ENCODE measurements around the gene G0S2. TPM values are rescaled to one million over a fixed set of nuclear protein-coding genes. Genes with fewer than 3 reads are reported as not detected.

The G0S2 gene
- total and polyA plus RNA-seq, 9 of the 15 experiments (the other 6 are each of a cell fraction or from before 2014, with no cell fraction given), result 0.18 to 65.6 (median 11.4) TPM

- TF ChIP-seq FOSL1 (tag; conservative IDR thresholded peaks at IDR 0.05) (peak; percentile 43; the same call in 1 of the 2 replicates), ELF2 (CRISPR knock-in tag; IDR thresholded peaks at IDR 0.05) (no peak), ZNF79 (CRISPR knock-in tag; IDR thresholded peaks at IDR 0.05; ENCODE audit: low read depth) (no peak), HCFC1 (IDR thresholded peaks at IDR 0.05; ENCODE audit: low read depth, low read length) (no peak), ZHX1 (conservative IDR thresholded peaks at IDR 0.05; ENCODE audit: low read length) (peak; percentile 70; the same call in 1 of the 2 replicates), NR2C2 (CRISPR knock-in tag; IDR thresholded peaks at IDR 0.05) (no peak), NR2C2 (tag; IDR thresholded peaks at IDR 0.05) (0 out of 2 replicates have a peak, but pooled peaks have one; percentile 17), HDAC2 (IDR thresholded peaks at IDR 0.05) (no peak), SREBF1 (IDR thresholded peaks at IDR 0.05; ENCODE audit: borderline replicate concordance, low read depth, low read length) (no peak), ATF2 (CRISPR knock-in tag; IDR thresholded peaks at IDR 0.05) (no peak), BCL6 (CRISPR knock-in tag; IDR thresholded peaks at IDR 0.05) (no peak), DEAF1 (CRISPR knock-in tag; IDR thresholded peaks at IDR 0.05) (peak; percentile 99), RAD51 (IDR thresholded peaks at IDR 0.05; ENCODE audit: borderline replicate concordance, low read depth) (0 out of 2 replicates have a peak, but pooled peaks have one; percentile 13), NEUROD1 (IDR thresholded peaks at IDR 0.05; ENCODE audit: borderline replicate concordance, low read depth, low read length, partially characterized antibody) (no peak), PHTF2 (CRISPR knock-in tag; IDR thresholded peaks at IDR 0.05) (no peak), HLTF (IDR thresholded peaks at IDR 0.05) (no peak), HOXB6 (CRISPR knock-in tag; IDR thresholded peaks at IDR 0.05; ENCODE audit: borderline replicate concordance) (no peak), MAZ (CRISPR knock-in tag; conservative IDR thresholded peaks at IDR 0.05 in 1 of 2, IDR thresholded peaks at IDR 0.05 in 1 of 2) (peak in 1 of 2 experiments; percentile 58; a peak in 2 of 4 replicates), ZBTB12 (CRISPR knock-in tag; IDR thresholded peaks at IDR 0.05) (no peak), SMC3 (conservative IDR thresholded peaks at IDR 0.05; ENCODE audit: insufficient read depth, low read depth, low read length) (peak; percentile 98)
Measured at GRCh38 chr1:209692745-209693504, 17.7 kb downstream of the G0S2 start (continued).

Measured in K562 (cell line).